Astrocyte of the cerebellum (primary cell): ENCODE measurements around the gene EPC2.

ENCODE experiments used
- DNase-seq: peaks from one replicate; pipeline ENCODE4 v3.0.0-alpha.2; 2011; ENCODE audit warnings: low read depth
- H3K4me3 ChIP-seq: 2 replicates; pipeline ENCODE4 v1.5.1; 2011; ENCODE audit warnings: mild to moderate bottlenecking, low read depth, low read length, moderate library complexity
- in situ Hi-C: cut with HindIII; loops from 2 replicates; pipeline ENCODE4 v1.10.0; 2017; ENCODE audit warnings: low sequenced_read_pairs
- TF ChIP-seq, protein P1 (sequence below): IDR thresholded peaks from 2 replicates; pipeline ENCODE4 v1.5.1; 2012; ENCODE audit warnings: low read length, low read depth, moderate library complexity, mild to moderate bottlenecking; ENCODE audit errors: missing control alignments

The EPC2 gene

GRCh38 chr2:148824190-148824589 is 179.6 kb downstream of the EPC2 start:
- no peak overlapping the region for H3K4me3 ChIP-seq
- TF ChIP-seq, protein P1, sequence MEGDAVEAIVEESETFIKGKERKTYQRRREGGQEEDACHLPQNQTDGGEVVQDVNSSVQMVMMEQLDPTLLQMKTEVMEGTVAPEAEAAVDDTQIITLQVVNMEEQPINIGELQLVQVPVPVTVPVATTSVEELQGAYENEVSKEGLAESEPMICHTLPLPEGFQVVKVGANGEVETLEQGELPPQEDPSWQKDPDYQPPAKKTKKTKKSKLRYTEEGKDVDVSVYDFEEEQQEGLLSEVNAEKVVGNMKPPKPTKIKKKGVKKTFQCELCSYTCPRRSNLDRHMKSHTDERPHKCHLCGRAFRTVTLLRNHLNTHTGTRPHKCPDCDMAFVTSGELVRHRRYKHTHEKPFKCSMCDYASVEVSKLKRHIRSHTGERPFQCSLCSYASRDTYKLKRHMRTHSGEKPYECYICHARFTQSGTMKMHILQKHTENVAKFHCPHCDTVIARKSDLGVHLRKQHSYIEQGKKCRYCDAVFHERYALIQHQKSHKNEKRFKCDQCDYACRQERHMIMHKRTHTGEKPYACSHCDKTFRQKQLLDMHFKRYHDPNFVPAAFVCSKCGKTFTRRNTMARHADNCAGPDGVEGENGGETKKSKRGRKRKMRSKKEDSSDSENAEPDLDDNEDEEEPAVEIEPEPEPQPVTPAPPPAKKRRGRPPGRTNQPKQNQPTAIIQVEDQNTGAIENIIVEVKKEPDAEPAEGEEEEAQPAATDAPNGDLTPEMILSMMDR, result no peak
- in situ Hi-C loops, result no loop called here
- no peak for DNase-seq

DNA sequence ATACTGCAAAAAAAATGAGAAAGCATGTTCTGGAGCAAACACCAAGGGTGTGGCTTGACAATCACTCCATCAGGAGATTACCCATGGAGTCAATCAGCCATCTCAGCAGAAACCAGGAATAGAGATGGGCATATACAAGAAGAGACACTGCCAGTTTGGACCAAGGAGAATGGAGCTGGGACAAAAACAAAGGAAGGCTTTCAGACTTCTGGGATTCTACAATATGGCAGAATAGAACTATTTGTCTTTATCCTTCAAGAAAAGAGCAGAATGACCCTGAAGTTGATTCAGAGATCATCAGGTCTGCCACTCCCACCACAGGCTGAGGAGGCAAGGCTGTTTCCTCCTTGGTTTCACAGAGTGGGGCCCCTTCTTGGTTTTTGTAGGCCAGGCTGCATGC is 182.2 kb downstream of the EPC2 start:
- in situ Hi-C loops, result no loop called here
- TF ChIP-seq, protein P1, result no peak
- no peak for DNase-seq
- no peak overlapping the region for H3K4me3 ChIP-seq

DNA sequence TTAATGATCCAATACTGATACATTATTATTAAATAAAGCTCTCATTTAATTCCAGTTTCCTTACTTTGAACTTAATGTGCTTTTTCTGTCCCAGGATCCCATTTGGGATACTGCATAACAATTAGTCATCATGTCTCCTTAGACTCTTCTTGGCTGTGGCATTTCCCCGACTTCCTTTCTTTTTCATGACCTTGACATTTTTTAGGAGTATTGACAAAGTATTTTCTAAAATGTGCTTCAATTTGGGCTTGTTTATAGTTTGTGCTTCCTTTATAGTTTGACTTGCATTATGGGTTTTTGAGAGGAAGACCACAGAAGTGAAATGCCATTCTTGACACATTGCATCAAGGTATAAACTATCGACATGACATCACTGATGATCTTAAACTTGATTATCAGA is 184.4 kb downstream of the EPC2 start:
- no peak for DNase-seq
- TF ChIP-seq, protein P1, result no peak
- H3K4me3 ChIP-seq, result no peak overlapping the region
- in situ Hi-C loops, result no loop called here

DNA sequence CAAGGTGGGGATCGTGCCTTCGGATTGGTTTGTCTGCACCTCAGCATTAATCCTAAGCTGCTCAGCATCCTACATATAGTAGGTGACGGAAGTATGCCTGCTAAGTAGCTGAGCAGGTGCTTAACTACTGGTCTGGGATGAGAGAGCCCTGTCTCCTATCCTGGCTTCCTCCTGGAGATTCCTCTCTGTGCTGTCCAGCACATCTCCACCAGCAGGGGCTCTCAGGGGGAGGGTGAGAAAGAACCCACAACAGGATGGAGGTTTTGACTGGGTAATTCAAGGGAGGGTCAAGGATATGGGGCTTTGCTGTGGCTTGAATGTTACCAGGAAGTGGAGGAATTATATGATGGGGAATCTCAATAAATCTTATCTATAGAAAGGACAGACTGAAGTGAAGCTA is 185.1 kb downstream of the EPC2 start:
- H3K4me3 ChIP-seq, result no peak overlapping the region
- TF ChIP-seq, protein P1, result no peak
- no peak for DNase-seq
- in situ Hi-C loops, result no loop called here

GRCh38 chr2:148832637-148833036 is 188.1 kb downstream of the EPC2 start:
- DNase-seq, result no peak
- in situ Hi-C loops, result no loop called here
- TF ChIP-seq, protein P1, result no peak
- H3K4me3 ChIP-seq, result no peak overlapping the region
